ENCODE data around the gene RAB3C. TPM values are rescaled to one million over a fixed set of nuclear protein-coding genes. Genes with fewer than 3 reads are reported as not detected.

The RAB3C gene
- total RNA-seq, 6 donors from 2014 or later, result 0.09 to 1.1 (median 0.87) TPM; not detected in 2

GRCh38 chr5:58847041-58847440, 264.2 kb downstream of the RAB3C start:
- no peak for DNase-seq
- no peak overlapping the region for H3K4me3 ChIP-seq
- no peaks in the 10 kb centered on the region for H3K9me3 ChIP-seq
- H3K4me1 ChIP-seq, result peaks cover 0 to 6% (median 3%) of the 10 kb centered on the region in 4 donors
- H3K27ac ChIP-seq, result no peak overlapping the region
- H3K27me3 ChIP-seq, result no peaks in the 10 kb centered on the region
- no peak for ATAC-seq (ENCODE audit: low FRiP score in 2 of 2)
- no peaks in the 10 kb centered on the region for H3K36me3 ChIP-seq
- 93 to 94% methylated on average over 5 of the region's 5 CpGs for WGBS, 2 donors
- no peak for TF ChIP-seq EP300 (IDR thresholded peaks at IDR 0.05)
- no peak for TF ChIP-seq CTCF (IDR thresholded peaks at IDR 0.05)
- no peak for TF ChIP-seq POLR2A (IDR thresholded peaks at IDR 0.05)
- no peak for TF ChIP-seq POLR2AphosphoS5 (IDR thresholded peaks at IDR 0.05)

GRCh38 chr5:58849223-58849622, 266.3 kb downstream of the RAB3C start:
- Histone ChIP-seq H3K27ac (no peak overlapping the region), H3K4me3 (no peak overlapping the region), H3K27me3 (no peaks in the 10 kb centered on the region), H3K4me1 (peaks cover 0 to 6% (median 3%) of the 10 kb centered on the region in 4 donors), H3K9me3 (no peaks in the 10 kb centered on the region), H3K36me3 (no peaks in the 10 kb centered on the region)
- no peak for ATAC-seq (ENCODE audit: low FRiP score in 2 of 2)
- TF ChIP-seq POLR2A (IDR thresholded peaks at IDR 0.05) (no peak), EP300 (IDR thresholded peaks at IDR 0.05) (no peak), CTCF (IDR thresholded peaks at IDR 0.05) (no peak), POLR2AphosphoS5 (IDR thresholded peaks at IDR 0.05) (no peak)
- 41 to 53% methylated on average over 1 of the region's 1 CpG for WGBS, 2 donors
- DNase-seq, result no peak

GRCh38 chr5:58849921-58850667, 267.2 kb downstream of the RAB3C start:
- Histone ChIP-seq H3K4me3 (no peak overlapping the region), H3K4me1 (peaks cover 0 to 6% (median 3%) of the 10 kb centered on the region in 4 donors), H3K27me3 (no peaks in the 10 kb centered on the region), H3K27ac (no peak overlapping the region), H3K36me3 (no peaks in the 10 kb centered on the region), H3K9me3 (no peaks in the 10 kb centered on the region)
- TF ChIP-seq POLR2AphosphoS5 (IDR thresholded peaks at IDR 0.05) (no peak), CTCF (IDR thresholded peaks at IDR 0.05) (peak in 5 of 6 experiments; percentile 34 to 62 (median 45))
- peak in 1 of 2 donors; percentile 28 for DNase-seq
- ATAC-seq (ENCODE audit: low FRiP score in 2 of 2), result peak; percentile 76 to 90
- 26 to 43% methylated on average over 3 of the region's 3 CpGs for WGBS, 2 donors

GRCh38 chr5:58851153-58851552, 268.3 kb downstream of the RAB3C start:
- H3K9me3 ChIP-seq, result no peaks in the 10 kb centered on the region
- H3K27ac ChIP-seq, result no peak overlapping the region
- H3K27me3 ChIP-seq, result no peaks in the 10 kb centered on the region
- ATAC-seq (ENCODE audit: low FRiP score in 2 of 2) (no peak), DNase-seq (no peak)
- no peak overlapping the region for H3K4me3 ChIP-seq
- H3K4me1 ChIP-seq, result peaks cover 0 to 6% (median 3%) of the 10 kb centered on the region in 4 donors
- 73 to 79% methylated on average over 6 to 7 of the region's 7 CpGs for WGBS, 2 donors
- TF ChIP-seq POLR2A (IDR thresholded peaks at IDR 0.05) (no peak), CTCF (IDR thresholded peaks at IDR 0.05) (no peak), EP300 (IDR thresholded peaks at IDR 0.05) (no peak), POLR2AphosphoS5 (IDR thresholded peaks at IDR 0.05) (no peak)
- H3K36me3 ChIP-seq, result no peaks in the 10 kb centered on the region

GRCh38 chr5:58851571-58851970, 268.7 kb downstream of the RAB3C start:
- no peak for DNase-seq
- WGBS, 2 donors, result 87 to 91% methylated on average over 5 of the region's 5 CpGs
- no peak overlapping the region for H3K4me3 ChIP-seq
- H3K36me3 ChIP-seq, result no peaks in the 10 kb centered on the region
- TF ChIP-seq POLR2AphosphoS5 (IDR thresholded peaks at IDR 0.05), result no peak
- no peak for TF ChIP-seq CTCF (IDR thresholded peaks at IDR 0.05)
- TF ChIP-seq POLR2A (IDR thresholded peaks at IDR 0.05), result no peak
- TF ChIP-seq EP300 (IDR thresholded peaks at IDR 0.05), result no peak
- no peak overlapping the region for H3K27ac ChIP-seq
- H3K27me3 ChIP-seq, result no peaks in the 10 kb centered on the region
- H3K9me3 ChIP-seq, result no peaks in the 10 kb centered on the region
- H3K4me1 ChIP-seq, result peaks cover 0 to 6% (median 3%) of the 10 kb centered on the region in 4 donors
- no peak for ATAC-seq (ENCODE audit: low FRiP score in 2 of 2)
